HG03571 (cell line): ENCODE results near the gene PLP1.
"Not testable (repeated sequence)": the region's sequence is repeated elsewhere in the genome, so short reads cannot be mapped to it uniquely, and the experiment has no call there.

Experiments used
- ATAC-seq: cut with Tn5 transposase; IDR thresholded peaks from one replicate; pipeline ENCODE4 v1.9.1; 2021; ENCODE audit not compliant: unreplicated experiment

The PLP1 gene

GRCh38 chrX:103780336-103781061 is 3.9 kb downstream of the PLP1 start:
- ATAC-seq: no peak

- ATAC-seq: no peak
These were observed 4.4 kb downstream of the PLP1 start for GRCh38 chrX:103781062-103781402.

GRCh38 chrX:103781706-103782105 is 5.1 kb downstream of the PLP1 start:
- no peak for ATAC-seq

- no peak for ATAC-seq
These were observed 6.0 kb downstream of the PLP1 start for GRCh38 chrX:103782640-103783039.

GRCh38 chrX:103783196-103783595 is 6.6 kb downstream of the PLP1 start:
- ATAC-seq: no peak

- no peak for ATAC-seq
These were observed 7.3 kb downstream of the PLP1 start for GRCh38 chrX:103783971-103784370.

GRCh38 chrX:103789004-103789403 is 12.4 kb downstream of the PLP1 start:
- no peak for ATAC-seq

- no peak for ATAC-seq
These were observed 14.6 kb downstream of the PLP1 start for GRCh38 chrX:103791228-103791627.

GRCh38 chrX:103791826-103792485 is 15.3 kb downstream of the PLP1 start:
- no peak for ATAC-seq

- ATAC-seq: no peak
These were observed 16.4 kb downstream of the PLP1 start for GRCh38 chrX:103792916-103793544.

- ATAC-seq: no peak
These were observed 16.9 kb downstream of the PLP1 start for GRCh38 chrX:103793545-103793940.

- ATAC-seq: no peak
These were observed 17.5 kb downstream of the PLP1 start for GRCh38 chrX:103794119-103794518.

GRCh38 chrX:103797691-103798090 is 21.1 kb downstream of the PLP1 start:
- ATAC-seq: no peak

GRCh38 chrX:103800318-103800717 is 23.7 kb downstream of the PLP1 start:
- ATAC-seq: no peak

GRCh38 chrX:103805860-103806259 is 29.2 kb downstream of the PLP1 start:
- ATAC-seq: no peak

- no peak for ATAC-seq
These were observed 30.3 kb downstream of the PLP1 start for GRCh38 chrX:103806862-103807474.

- ATAC-seq: no peak
These were observed 35.2 kb downstream of the PLP1 start for GRCh38 chrX:103811858-103812257.

GRCh38 chrX:103817101-103817500 is 40.5 kb downstream of the PLP1 start:
- ATAC-seq: not testable (repeated sequence)

GRCh38 chrX:103817502-103817901 is 40.9 kb downstream of the PLP1 start:
- no peak for ATAC-seq

GRCh38 chrX:103818842-103819619 is 42.4 kb downstream of the PLP1 start:
- ATAC-seq: no peak

GRCh38 chrX:103820802-103821201 is 44.2 kb downstream of the PLP1 start:
- ATAC-seq: not testable (repeated sequence)
